Sigmoid colon (tissue), 4 donors: Measurements from ENCODE around the gene ZNFX1.

Source experiments
- EP300 ChIP-seq, 4 donors: sonication (generic); formaldehyde crosslinking; IDR thresholded peaks; one replicate each; pipeline ENCODE4 v1.6.1; 2017; ENCODE audit warnings: antibody characterized with exemption in 4 of 4
- POLR2AphosphoS5 ChIP-seq, 4 donors: sonication (generic); formaldehyde crosslinking; IDR thresholded peaks; one replicate each; pipeline ENCODE4 v1.6.1; 2017; ENCODE audit warnings: antibody characterized with exemption in 4 of 4
- TF ChIP-seq, protein P1 (sequence below), 4 experiments: fragments of 450-650 bp in 3 of 4; fragments of 200-600 bp in 1 of 4; IDR thresholded peaks; one replicate each; pipeline ENCODE4 v1.5.1; 2016 to 2019; ENCODE audit warnings: antibody characterized with exemption in 4 of 4, mild to moderate bottlenecking in 3 of 4, moderate library complexity in 2 of 4

DNA sequence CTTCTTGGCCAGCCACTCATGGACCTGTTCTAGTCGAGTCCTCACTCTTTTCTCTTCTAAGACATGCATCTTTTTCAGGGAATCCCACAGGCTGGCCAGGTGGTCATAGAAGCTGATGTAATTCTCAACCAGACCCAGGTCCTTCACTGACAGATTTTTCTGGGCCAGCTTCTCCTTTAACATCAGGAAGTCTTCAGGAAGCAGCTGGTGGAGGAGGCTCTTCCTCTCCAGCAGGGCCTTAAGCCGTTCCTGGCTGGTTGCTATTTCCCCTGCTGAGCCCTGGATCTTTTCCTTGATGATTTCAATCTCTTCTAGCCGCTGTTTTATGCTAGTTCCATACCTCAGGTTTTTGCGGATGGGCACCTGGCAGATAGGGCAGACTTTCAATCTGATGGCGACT lies 30.1 kb downstream of the ZNFX1 start:
- TF ChIP-seq, protein P1, sequence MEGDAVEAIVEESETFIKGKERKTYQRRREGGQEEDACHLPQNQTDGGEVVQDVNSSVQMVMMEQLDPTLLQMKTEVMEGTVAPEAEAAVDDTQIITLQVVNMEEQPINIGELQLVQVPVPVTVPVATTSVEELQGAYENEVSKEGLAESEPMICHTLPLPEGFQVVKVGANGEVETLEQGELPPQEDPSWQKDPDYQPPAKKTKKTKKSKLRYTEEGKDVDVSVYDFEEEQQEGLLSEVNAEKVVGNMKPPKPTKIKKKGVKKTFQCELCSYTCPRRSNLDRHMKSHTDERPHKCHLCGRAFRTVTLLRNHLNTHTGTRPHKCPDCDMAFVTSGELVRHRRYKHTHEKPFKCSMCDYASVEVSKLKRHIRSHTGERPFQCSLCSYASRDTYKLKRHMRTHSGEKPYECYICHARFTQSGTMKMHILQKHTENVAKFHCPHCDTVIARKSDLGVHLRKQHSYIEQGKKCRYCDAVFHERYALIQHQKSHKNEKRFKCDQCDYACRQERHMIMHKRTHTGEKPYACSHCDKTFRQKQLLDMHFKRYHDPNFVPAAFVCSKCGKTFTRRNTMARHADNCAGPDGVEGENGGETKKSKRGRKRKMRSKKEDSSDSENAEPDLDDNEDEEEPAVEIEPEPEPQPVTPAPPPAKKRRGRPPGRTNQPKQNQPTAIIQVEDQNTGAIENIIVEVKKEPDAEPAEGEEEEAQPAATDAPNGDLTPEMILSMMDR (IDR thresholded peaks at IDR 0.05) = no peak
- no peak for TF ChIP-seq EP300 (IDR thresholded peaks at IDR 0.05)
- no peak for TF ChIP-seq POLR2AphosphoS5 (IDR thresholded peaks at IDR 0.05)
